Heart right ventricle (tissue), 16 donors: ENCODE measurements around the gene CEP350. TPM values are rescaled to one million over a fixed set of nuclear protein-coding genes. Genes with fewer than 3 reads are reported as not detected.
"Not testable (repeated sequence)": the region's sequence is repeated elsewhere in the genome, so short reads cannot be mapped to it uniquely, and the experiment has no call there.

Experiments
- ATAC-seq, 8 donors: fragments of 200-7000 bp; cut with Tn5 transposase; one replicate each; pipeline ENCODE4 v1.9.1; 2020; ENCODE audit warnings: mild to moderate bottlenecking in 8 of 8, moderate library complexity in 8 of 8, moderate number of reproducible peaks in 1 of 8
- DNase-seq, 2 donors: peaks; one replicate each; pipeline ENCODE4 v3.0.0-alpha.2; 2020
- H3K27ac ChIP-seq, 10 donors: fragments of 200-600 bp; sonication (generic) in 2 of 10; one replicate each; pipeline versions ENCODE4 v1.5.0 to v1.8.0; 2020 to 2022; ENCODE audit warnings: mild to moderate bottlenecking in 3 of 10
- H3K27me3 ChIP-seq, 7 donors: fragments of 200-600 bp; one replicate each; pipeline ENCODE4 v1.8.0; 2021 to 2022; ENCODE audit warnings: mild to moderate bottlenecking in 2 of 7
- H3K36me3 ChIP-seq, 9 donors: fragments of 200-600 bp; sonication (generic) in 1 of 9; one replicate each; pipeline versions ENCODE4 v1.5.0 to v1.8.0; 2020 to 2022; ENCODE audit warnings: mild to moderate bottlenecking in 2 of 9
- H3K4me1 ChIP-seq, 9 donors: fragments of 200-600 bp; sonication (generic) in 1 of 9; one replicate each; pipeline versions ENCODE4 v1.5.0 to v1.8.0; 2020 to 2022; ENCODE audit warnings: mild to moderate bottlenecking in 4 of 9
- H3K4me3 ChIP-seq, 10 donors: fragments of 200-600 bp; sonication (generic) in 2 of 10; one replicate each; pipeline versions ENCODE4 v1.5.0 to v1.8.0; 2020 to 2022; ENCODE audit warnings: mild to moderate bottlenecking in 7 of 10, moderate library complexity in 2 of 10
- H3K9me3 ChIP-seq, 11 donors: fragments of 200-600 bp in 10 of 11; sonication (generic) in 2 of 11; one replicate each; pipeline versions ENCODE4 v1.5.0 to v1.8.0; 2013 to 2022; ENCODE audit warnings: mild to moderate bottlenecking in 2 of 11, control low read depth in 1 of 11, moderate library complexity in 1 of 11
- WGBS, 2 donors: extraction: QIAGEN DNeasy Blood & Tissue Kit; methylation state at CpG; one replicate each; pipeline ENCODE4 v1.1.7; 2013; ENCODE audit warnings: inconsistent platforms in 1 of 2; 5-methylcytosine and 5-hydroxymethylcytosine counted together
- intact Hi-C, 10 donors: fragments of 100-400 bp; cut with DNase I; formaldehyde crosslinking; loops; one replicate each; pipeline versions ENCODE4 v1.11.1 to v1.14.2; 2022
- polyA plus RNA-seq, 2 donors: library from polyadenylated mRNA; stranded (reverse); fragments of 200-250 nt; gene quantifications; one replicate each; pipeline ENCODE4 v1.2.3, GENCODE V29; 2013
- total RNA-seq, 10 donors: library from RNA; stranded (reverse); fragmentation: NEBNext Ultra II Directional in 3 of 10; extraction: Animal tissue kit (Norgen Biotek cat#: 25700) in 3 of 10; gene quantifications; one replicate each; pipeline versions ENCODE4 v1.2.1 to v1.2.4, GENCODE V29; 2021 to 2023
- TF ChIP-seq, protein P1 (sequence below), 9 donors: fragments of 200-600 bp; sonication (generic) in 2 of 9; IDR thresholded peaks; one replicate each; pipeline versions ENCODE4 v1.5.0 to v1.8.0; 2021 to 2022; ENCODE audit warnings: antibody characterized with exemption in 9 of 9, mild to moderate bottlenecking in 5 of 9, moderate library complexity in 1 of 9
- donor health status: Arrhythmogenic right ventricular cardiomyopathy.
- donor health status: ischemic (EF 13 %, LVEDD 7.1; RV severe dilation, severe dysfunction).
- donor health status: healthy with polysubstance abuse.
- donor health status: DM: no; HTN: yes; CAD: no.
- donor health status: DM: no; HTN: no; CAD: no.
- donor health status: ischemic (EF 25% LVEDD 6.9; RV normal size, moderate dysfunction).
- donor health status: ischemic (EF 25% LVEDD 5.7; RV mildly dilated, moderate dysfunction).
- donor health status: healthy.
- donor health status: DM: yes; HTN: yes; CAD: no.
- donor health status: Ischemic cardiomyopathy.
- donor health status: ischemic (EF 35%, LVEDD 5.7; RV mildly dilated, moderate dysfunction).
- donor health status: nonischemic (EF 11% LVEDD 7.7; RV severe dilation, severe dysfunction).
- donor health status: DM: yes; HTN: yes; CAD: no.
- donor health status: PGD.
- donor health status: ischemic (EF 29% LVEDD 5.4; RV normal size, mild dysfunction).
- donor health status: nonischemic (EF 23%, LVEDD 6.1; RV moderate dilation, normal function).

Gene CEP350
- total and polyA plus RNA-seq, 12 donors, result 3.7 to 46.3 (median 37.7) TPM

DNA sequence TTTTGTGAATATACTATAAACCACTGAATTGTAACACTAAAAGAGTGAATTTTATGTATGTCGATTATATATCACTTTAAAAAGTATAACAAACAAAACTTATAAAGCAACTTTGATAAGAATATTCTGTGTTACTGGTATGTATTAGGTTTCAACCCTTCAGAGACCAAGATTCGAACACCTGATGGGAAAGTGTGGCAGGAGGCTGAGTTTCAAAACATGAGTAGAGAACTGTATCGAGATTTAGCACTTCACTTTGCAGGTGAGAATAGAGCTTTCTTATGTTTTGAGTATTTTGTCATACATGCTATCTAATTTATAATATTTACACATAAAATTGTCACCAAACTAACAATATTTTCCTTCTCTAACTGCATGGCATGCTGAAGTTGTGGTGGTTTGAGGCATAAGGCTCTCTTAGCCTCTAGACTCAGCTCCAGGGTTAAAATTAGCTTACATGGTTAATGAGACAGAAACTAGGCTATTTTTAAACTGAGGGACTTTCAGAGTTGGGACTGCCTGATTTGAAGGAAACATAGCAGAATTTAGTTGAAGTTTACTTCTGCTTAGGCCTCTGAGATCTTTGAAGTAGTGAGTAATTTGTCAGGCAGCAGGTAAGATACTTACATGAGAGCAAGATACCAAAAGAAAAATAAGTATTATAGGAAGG is 48.6 kb downstream of the CEP350 start:
- ATAC-seq, result peak in 2 of 8 donors; percentile 61 to 70
- intact Hi-C loops, result no loop called here

DNA sequence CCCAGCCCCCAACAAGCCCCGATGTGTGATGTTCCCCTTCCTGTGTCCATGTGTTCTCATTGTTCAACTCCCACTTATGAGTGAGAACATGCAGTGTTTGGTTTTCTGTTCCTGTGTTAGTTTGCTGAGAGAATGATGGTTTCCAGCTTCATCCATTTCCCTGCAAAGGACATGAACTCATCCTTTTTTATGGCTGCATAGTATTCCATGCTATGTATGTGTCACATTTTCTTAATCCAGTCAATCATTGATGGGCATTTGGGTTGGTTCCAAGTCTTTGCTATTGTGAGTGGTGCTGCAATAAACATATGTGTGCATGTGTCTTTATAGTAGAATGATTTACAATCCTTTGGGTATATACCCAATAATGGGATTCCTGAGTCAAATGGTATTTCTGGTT is 52.2 kb downstream of the CEP350 start:
- peaks cover 0 to 23% (median 13%) of the 10 kb centered on the region in 9 donors for H3K4me1 ChIP-seq
- intact Hi-C loops, H3K27me3 ChIP-seq, ATAC-seq, DNase-seq, H3K4me3 ChIP-seq, H3K27ac ChIP-seq, H3K9me3 ChIP-seq: not testable (repeated sequence)
- WGBS, 2 donors, result 92 to 100% methylated on average over 1 of the region's 1 CpG
- H3K36me3 ChIP-seq, result peaks cover 0 to 70% (median 11%) of the 10 kb centered on the region in 9 donors

More for the DNA sequence above, 48.6 kb downstream of the CEP350 start:
- H3K36me3 ChIP-seq, result peaks cover 0 to 69% (median 11%) of the 10 kb centered on the region in 9 donors
- TF ChIP-seq, protein P1, sequence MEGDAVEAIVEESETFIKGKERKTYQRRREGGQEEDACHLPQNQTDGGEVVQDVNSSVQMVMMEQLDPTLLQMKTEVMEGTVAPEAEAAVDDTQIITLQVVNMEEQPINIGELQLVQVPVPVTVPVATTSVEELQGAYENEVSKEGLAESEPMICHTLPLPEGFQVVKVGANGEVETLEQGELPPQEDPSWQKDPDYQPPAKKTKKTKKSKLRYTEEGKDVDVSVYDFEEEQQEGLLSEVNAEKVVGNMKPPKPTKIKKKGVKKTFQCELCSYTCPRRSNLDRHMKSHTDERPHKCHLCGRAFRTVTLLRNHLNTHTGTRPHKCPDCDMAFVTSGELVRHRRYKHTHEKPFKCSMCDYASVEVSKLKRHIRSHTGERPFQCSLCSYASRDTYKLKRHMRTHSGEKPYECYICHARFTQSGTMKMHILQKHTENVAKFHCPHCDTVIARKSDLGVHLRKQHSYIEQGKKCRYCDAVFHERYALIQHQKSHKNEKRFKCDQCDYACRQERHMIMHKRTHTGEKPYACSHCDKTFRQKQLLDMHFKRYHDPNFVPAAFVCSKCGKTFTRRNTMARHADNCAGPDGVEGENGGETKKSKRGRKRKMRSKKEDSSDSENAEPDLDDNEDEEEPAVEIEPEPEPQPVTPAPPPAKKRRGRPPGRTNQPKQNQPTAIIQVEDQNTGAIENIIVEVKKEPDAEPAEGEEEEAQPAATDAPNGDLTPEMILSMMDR (IDR thresholded peaks at IDR 0.05), result no peak
- no peak overlapping the region for H3K4me3 ChIP-seq
- peaks cover 0 to 23% (median 14%) of the 10 kb centered on the region in 9 donors for H3K4me1 ChIP-seq
- no peaks in the 10 kb centered on the region for H3K27me3 ChIP-seq
- H3K27ac ChIP-seq, result peak overlapping the region in 3 of 10 donors; percentile 5 to 22 (median 11)
- H3K9me3 ChIP-seq, result peaks cover 0 to 6% (median 0%) of the 10 kb centered on the region in 11 donors
- no peak for DNase-seq
- 84 to 90% methylated on average over 3 of the region's 3 CpGs for WGBS, 2 donors

- H3K27ac ChIP-seq, result no peak overlapping the region
- peaks cover 0 to 100% (median 48%) of the 10 kb centered on the region in 9 donors for H3K36me3 ChIP-seq
- DNase-seq, result no peak
- no peaks in the 10 kb centered on the region for H3K4me1 ChIP-seq
- intact Hi-C loops, result loop anchor here in 2 of 10 donors (10.0 kb wide), 2 partner anchors 135 to 155 kb away; partner anchors contain the start of gene TOR1AIP1 (in 1 of the 2)
- H3K9me3 ChIP-seq, result no peaks in the 10 kb centered on the region
- no peaks in the 10 kb centered on the region for H3K27me3 ChIP-seq
- ATAC-seq, result no peak
- WGBS, 2 donors, result 89% methylated on average over 1 of the region's 1 CpG
- H3K4me3 ChIP-seq, result no peak overlapping the region
- TF ChIP-seq, protein P1 (IDR thresholded peaks at IDR 0.05), result no peak
These were observed 65.4 kb downstream of the CEP350 start for GRCh38 chr1:180020017-180020416.

DNA sequence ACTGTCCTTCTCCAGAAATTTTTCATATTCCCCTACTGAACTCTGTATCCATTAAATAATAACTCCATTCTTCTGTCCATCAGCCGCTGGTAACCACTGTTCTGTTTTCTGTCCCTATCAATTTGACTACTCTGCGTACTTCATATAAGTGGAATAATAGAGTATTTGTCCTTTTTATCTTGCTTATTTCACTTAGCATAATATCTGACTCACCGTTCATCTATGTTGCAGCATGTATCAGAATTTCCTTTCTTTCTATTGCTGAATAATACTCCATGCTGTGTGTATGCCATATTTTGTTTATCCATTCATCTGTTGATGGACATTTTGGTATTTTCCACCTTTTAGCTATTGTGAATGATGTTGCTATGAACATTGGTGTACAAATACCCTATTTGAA is 71.9 kb downstream of the CEP350 start:
- no peaks in the 10 kb centered on the region for H3K9me3 ChIP-seq
- WGBS, 2 donors, result 92 to 93% methylated on average over 3 of the region's 3 CpGs
- no peaks in the 10 kb centered on the region for H3K27me3 ChIP-seq
- H3K27ac ChIP-seq, result no peak overlapping the region
- DNase-seq (no peak), ATAC-seq (no peak)
- H3K36me3 ChIP-seq, result peaks cover 0 to 97% (median 52%) of the 10 kb centered on the region in 9 donors
- H3K4me3 ChIP-seq, result no peak overlapping the region
- peaks cover 0 to 15% (median 0%) of the 10 kb centered on the region in 9 donors for H3K4me1 ChIP-seq
- intact Hi-C loops, result loop anchor here in 3 of 10 donors (5.0 to 10.0 kb wide), 3 partner anchors 36 to 162 kb away; partner anchors contain the start of gene TOR1AIP1 (in 1 of the 3)
- TF ChIP-seq, protein P1 (IDR thresholded peaks at IDR 0.05), result no peak
